Bladder microvascular endothelial cell (primary cell): ENCODE measurements around the gene STK36. TPM values are rescaled to one million over a fixed set of nuclear protein-coding genes. Genes with fewer than 3 reads are reported as not detected.

Source experiments
- total RNA-seq: library from RNA; depleted of rRNA; stranded (reverse); fragments of >200 nt; gene quantifications from 2 replicates; pipeline ENCODE4 v1.2.3, GENCODE V29; 2014

STK36 gene, protein sequence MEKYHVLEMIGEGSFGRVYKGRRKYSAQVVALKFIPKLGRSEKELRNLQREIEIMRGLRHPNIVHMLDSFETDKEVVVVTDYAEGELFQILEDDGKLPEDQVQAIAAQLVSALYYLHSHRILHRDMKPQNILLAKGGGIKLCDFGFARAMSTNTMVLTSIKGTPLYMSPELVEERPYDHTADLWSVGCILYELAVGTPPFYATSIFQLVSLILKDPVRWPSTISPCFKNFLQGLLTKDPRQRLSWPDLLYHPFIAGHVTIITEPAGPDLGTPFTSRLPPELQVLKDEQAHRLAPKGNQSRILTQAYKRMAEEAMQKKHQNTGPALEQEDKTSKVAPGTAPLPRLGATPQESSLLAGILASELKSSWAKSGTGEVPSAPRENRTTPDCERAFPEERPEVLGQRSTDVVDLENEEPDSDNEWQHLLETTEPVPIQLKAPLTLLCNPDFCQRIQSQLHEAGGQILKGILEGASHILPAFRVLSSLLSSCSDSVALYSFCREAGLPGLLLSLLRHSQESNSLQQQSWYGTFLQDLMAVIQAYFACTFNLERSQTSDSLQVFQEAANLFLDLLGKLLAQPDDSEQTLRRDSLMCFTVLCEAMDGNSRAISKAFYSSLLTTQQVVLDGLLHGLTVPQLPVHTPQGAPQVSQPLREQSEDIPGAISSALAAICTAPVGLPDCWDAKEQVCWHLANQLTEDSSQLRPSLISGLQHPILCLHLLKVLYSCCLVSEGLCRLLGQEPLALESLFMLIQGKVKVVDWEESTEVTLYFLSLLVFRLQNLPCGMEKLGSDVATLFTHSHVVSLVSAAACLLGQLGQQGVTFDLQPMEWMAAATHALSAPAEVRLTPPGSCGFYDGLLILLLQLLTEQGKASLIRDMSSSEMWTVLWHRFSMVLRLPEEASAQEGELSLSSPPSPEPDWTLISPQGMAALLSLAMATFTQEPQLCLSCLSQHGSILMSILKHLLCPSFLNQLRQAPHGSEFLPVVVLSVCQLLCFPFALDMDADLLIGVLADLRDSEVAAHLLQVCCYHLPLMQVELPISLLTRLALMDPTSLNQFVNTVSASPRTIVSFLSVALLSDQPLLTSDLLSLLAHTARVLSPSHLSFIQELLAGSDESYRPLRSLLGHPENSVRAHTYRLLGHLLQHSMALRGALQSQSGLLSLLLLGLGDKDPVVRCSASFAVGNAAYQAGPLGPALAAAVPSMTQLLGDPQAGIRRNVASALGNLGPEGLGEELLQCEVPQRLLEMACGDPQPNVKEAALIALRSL (N-terminal part only)
- total RNA-seq = 6.6 and 21.6 TPM in 2 replicates

DNA sequence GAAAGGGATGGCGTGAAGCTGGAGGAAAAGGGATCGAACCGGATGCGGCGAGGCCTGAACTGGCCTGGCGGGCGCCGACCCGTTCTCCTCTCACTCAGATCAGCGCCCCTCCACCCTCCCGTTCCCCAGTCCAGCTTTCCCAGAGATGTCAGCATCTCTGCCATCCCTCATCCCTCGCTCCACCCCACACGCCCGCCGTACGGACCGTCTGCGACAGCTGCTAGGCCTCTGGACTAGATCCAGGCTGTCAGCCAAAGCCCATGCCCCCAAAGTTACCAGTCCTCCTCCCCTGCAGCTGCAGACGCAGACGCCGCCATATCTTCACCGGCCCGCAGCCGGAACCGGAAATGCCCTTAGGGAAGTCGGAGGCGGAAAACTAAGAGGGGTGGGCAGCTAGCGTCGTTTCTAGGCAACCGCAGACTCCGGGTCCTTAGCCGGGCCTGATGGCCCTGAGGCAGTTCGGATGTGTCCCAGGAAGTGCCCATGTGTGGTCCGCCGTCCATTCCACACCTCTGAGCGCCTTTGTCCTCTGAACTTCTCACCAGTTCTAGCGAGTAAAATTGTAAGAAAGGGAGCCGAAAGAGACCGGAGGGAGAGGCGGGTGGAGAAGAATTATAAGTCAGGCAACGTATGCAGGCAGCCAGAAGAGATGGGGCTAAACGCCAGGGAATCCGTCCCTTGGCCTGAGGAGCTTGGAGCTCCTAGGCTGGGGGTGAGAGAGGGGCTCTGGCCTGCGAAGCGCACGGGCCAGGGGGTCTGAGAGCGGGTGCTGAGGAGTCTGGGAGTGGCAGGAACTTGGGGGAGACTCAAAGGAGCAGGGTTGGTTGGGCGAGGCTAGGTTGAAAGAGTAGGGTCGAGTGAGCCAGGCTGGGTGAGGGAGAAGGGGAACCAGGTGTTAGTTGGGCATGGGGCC lies at the start of gene STK36, which contains the start of gene RNF25:
STK36 (plus strand) TSS at position 433 of the 913 bp plus-strand sequence. CDS start 744 bp downstream, outside the sequence.
RNF25 (minus strand) TSS at position 349 of the 913 bp plus-strand sequence; CDS start at position 317, 32 bp downstream.

DNA sequence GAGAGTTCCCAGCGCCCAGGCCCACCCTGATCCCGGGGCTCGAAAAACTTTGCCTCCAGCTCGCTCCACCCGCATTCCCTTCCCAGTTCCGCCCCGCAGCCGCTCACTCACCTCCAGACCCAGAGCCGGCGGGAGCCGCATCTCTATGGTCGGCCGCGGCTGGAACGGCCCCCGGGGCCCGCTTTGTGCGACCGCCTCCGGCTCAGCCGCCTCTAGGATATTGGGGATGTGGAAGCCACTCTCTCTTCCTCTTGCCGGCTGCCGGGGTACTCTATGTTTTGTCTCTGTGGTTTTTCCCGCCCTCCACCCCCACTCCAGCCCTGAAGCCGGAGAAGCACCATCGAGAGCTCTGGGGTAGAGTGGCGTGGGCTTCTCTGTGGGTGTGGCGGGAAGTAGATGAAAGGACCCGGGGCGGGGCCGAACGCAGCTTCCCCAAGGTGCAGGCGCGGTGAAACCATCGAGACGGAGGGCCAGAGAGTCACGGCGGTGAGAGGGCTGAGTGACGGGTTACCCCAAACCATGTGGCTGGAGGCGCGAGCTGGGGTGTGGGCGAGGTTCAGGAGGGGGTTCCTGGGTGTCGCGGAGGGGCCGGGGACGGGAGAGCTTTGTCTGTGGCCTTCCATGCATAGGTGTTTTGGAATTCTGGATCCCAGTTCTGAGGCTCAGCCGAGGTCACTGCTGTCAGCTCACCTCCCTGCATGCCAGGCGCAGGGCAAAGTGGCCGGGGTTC lies 12.5 kb upstream of the STK36 start, which contains the start of the genes BCS1L and ZNF142:
BCS1L (plus strand) TSS at position 426 of the 730 bp plus-strand sequence. CDS start 1,305 bp downstream, outside the sequence.
ZNF142 (minus strand) TSS at position 366 of the 730 bp plus-strand sequence. CDS start 3,194 bp downstream, outside the sequence.

DNA sequence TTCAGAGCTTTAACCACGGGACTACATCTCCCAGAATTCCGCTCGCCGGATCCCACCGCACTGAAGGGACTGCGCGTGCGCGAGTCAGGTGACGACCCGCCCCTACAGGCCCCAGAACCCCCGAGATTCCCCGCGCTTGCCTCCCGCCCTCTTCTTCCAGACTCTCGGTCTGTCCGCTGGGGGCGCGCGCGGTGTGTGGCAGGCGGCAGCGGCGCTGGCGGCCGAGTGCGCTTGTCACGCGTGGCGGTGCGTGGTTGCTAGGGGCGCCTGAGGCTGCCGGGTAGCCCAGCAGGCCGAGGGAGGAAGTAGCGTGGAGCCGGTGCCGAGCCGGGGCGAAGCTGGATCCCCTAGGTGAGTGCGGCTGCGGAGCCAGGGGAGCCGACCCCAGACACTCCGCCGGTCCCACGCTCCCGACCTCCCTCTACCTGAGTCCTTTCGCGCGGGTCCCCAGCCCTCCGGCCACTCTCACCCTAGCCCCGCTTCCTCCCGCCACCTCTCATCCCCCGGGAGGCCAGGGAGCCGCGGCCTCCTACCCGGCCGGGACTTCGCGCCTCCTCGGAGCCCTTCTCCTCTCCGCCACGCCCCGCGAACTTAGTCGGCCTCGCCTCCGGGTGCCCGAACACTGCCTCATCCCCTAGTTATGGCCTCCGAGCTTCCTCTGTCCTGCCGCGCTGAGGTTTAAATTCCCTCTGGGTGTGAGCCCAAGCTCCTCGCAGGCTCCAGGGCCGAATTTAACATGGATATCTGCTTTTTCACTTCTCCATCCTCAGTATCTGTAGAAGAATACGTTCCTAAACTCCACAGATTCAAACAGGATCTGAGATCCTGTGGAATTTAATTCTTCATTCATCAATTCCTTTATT lies 39.0 kb downstream of the STK36 start, which contains the start of gene TTLL4:
TTLL4 (plus strand) TSS at position 149 of the 863 bp plus-strand sequence. CDS start 26,842 bp downstream, outside the sequence.

Other genes with a start within 250 kb of the STK36 start
- gene USP37, start 103.7 kb upstream of the STK36 start, total RNA-seq = 8.1 and 15.1 TPM in 2 replicates
- gene CNOT9, start 103.2 kb upstream of the STK36 start, total RNA-seq = 32.7 and 54.7 TPM in 2 replicates
- 0.32 and 1.5 TPM in 2 replicates for gene PLCD4, start 64.2 kb upstream of the STK36 start, total RNA-seq
- gene ZNF142, start 12.5 kb upstream of the STK36 start, total RNA-seq = 4.0 and 10.2 TPM in 2 replicates
- 33.8 and 42.5 TPM in 2 replicates for gene BCS1L, start 12.4 kb upstream of the STK36 start, total RNA-seq
- 25.4 and 37.7 TPM in 2 replicates for gene RNF25, start 84 bp upstream of the STK36 start, total RNA-seq
- gene TTLL4, start 38.7 kb downstream of the STK36 start, total RNA-seq = 4.4 and 12.0 TPM in 2 replicates
- gene CYP27A1, start 110.1 kb downstream of the STK36 start, total RNA-seq = 5.5 and 23.7 TPM in 2 replicates
- not detected in 2 replicates for gene PRKAG3, start 159.7 kb downstream of the STK36 start, total RNA-seq
- gene WNT6, start 187.7 kb downstream of the STK36 start, total RNA-seq = not detected in 2 replicates
- gene WNT10A, start 208.8 kb downstream of the STK36 start, total RNA-seq = not detected in 2 replicates